HEK293T (cell line): ENCODE results near the gene LZTR1.

ENCODE experiments used
- ARNT ChIP-seq: fragments of 450-650 bp; IDR thresholded peaks from 2 replicates; pipeline ENCODE4 v1.6.1; 2017; ENCODE audit warnings: mild to moderate bottlenecking
- LEF1 ChIP-seq: fragments of 450-650 bp; IDR thresholded peaks from 2 replicates; pipeline ENCODE4 v1.6.1; 2017; ENCODE audit warnings: mild to moderate bottlenecking, borderline replicate concordance
- SP1 ChIP-seq: fragments of 450-650 bp; IDR thresholded peaks from 2 replicates; pipeline ENCODE4 v1.6.1; 2017

- TF ChIP-seq LEF1 (no peak), SP1 (no peak), ARNT (no peak)
These were observed 28.8 kb upstream of the LZTR1 start for GRCh38 chr22:20953342-20953608.
